ENCODE data around the gene SERPINB13.

SERPINB13 gene

DNA sequence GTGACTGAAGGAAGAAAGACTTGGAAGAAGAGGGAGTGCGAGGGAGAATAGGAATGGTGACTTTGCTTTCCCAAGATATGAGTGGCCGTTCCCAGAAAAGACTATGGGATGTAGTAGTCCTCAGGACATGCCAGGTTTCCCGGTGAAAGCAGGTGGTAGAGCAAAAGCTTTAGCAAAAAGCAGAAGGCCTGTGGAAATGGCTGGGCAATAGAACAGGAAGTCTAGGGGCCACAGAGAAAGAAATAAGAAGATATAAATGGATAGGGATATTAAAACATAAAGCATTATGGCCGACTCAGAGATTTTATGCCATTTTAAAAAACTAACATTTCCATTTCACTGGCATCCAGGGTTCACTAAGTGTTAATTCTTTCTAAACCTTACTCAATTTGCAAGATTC lies 1.2 kb upstream of the SERPINB13 start:
- in situ Hi-C loops (cut with HindIII; ENCODE audit: low pct_ligation_motif_present, low pct_unique_long_range_greater_than_20kb, low sequenced_read_pairs), result no loop called here

DNA sequence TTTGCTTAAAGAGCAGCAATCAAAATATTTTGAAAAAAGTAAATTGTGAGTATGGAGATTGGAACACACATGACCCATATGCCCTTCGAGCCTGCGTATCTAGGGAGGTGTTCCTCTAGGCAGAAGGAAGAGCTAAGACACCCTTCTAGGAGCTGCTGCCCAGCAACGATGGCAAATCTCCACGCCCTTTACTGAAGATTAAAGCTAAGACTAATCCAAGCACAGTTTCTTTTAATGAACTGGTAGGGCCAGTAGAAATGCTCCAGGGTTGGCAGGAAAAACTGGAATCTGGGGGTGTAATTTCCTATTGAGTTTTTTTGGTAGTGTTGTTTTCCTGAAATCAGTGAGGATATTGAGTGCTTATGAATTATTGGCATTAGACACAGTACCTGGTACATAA lies 712 bp upstream of the SERPINB13 start:
- in situ Hi-C loops (cut with HindIII; ENCODE audit: low pct_ligation_motif_present, low pct_unique_long_range_greater_than_20kb, low sequenced_read_pairs), result no loop called here
- DNase-seq, result no peak

More for the DNA sequence above, 1.2 kb upstream of the SERPINB13 start:
- no peak for DNase-seq

DNA sequence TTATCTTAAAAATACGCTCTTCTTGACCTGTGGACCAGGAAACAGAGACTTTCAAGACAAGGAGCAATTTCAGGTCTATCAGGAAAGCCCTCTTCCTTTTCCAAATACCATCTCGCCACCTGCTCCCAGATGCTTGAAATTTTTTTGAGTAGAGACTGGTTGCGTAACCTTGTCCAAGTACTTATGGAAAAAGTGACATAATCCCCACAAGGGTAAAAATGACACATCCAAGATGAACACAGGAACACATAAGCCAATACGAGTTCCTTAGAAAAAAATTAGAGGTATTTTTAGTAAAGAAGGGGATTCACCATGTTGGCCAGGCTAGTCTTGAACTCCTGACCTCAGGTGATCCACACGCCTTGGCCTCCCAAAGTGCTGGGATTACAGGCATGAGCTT lies 1.8 kb downstream of the SERPINB13 start:
- DNase-seq, result no peak
- in situ Hi-C loops (cut with HindIII; ENCODE audit: low pct_ligation_motif_present, low pct_unique_long_range_greater_than_20kb, low sequenced_read_pairs), result no loop called here

DNA sequence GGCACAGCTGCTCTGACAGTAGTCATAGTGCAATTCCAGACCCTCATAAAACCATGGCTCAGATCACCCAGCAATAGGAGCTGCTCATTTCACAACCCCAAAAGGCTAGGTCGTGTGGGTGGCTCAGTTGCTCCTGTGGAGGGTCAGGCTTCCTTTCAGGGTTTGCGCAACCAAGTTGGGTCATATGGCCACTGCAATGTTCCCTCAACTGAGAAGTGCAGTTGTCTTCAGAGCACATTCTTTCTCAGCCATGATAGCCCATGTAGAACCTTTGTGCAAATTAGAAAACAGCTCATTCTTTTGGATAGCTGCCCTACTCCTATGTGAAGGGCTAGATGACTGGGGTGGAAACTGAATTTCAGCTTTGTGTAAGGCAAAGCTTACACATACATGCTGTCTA lies 3.2 kb downstream of the SERPINB13 start:
- no peak for DNase-seq
- in situ Hi-C loops (cut with HindIII; ENCODE audit: low pct_ligation_motif_present, low pct_unique_long_range_greater_than_20kb, low sequenced_read_pairs), result no loop called here

DNA sequence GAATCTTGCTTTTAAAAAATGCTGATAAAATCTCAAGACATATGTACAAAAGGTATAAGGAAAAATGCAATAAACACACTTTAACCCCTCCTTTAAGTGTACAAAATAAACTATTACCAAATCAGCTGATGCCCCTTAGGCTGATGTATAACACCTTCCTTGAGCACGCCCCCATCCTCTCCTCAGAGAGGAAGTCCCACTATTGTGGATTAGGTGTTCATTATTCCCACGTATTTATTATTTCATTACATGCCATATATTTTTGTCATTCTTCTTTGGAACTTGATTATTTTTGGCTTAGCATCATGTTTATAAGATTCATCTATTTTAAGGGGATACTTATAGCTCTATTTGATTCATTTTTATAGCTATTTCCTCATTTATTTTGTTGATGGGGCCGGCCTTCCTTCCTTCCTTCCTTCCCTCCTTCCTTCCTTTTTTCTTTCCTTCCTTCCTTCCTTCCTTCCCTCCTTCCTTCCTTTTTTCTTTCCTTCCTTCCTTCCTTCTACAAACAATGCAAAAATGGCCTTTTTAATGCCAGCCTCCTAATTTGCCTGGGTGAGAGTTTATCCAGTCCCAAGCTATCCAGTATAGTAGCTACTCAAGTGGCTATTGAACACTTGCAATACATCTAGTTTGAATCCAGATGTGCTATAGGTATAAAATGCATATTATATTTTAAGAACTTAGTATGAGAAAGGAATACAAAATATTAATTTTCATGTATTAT lies 4.0 kb downstream of the SERPINB13 start:
- no peak for DNase-seq
- in situ Hi-C loops (cut with HindIII; ENCODE audit: low pct_ligation_motif_present, low pct_unique_long_range_greater_than_20kb, low sequenced_read_pairs), result no loop called here

DNA sequence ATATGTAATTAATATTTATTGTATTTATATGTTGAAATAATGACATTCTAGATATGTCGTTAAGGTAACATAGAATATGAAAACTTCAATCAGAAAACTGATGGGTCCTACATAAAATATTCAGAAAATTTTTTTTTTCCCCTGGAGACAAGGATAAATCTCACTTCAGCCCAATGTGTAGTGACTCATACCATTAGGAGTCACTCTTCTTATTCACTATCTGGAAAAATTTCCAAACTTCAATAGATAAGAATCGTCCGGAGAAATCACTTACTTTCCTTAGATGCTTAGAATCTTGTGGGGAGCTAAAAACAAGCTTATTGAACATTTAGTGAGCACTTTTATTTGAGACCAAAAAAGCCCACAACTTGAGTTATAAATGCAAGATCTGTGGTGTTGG lies 4.6 kb downstream of the SERPINB13 start:
- no peak for DNase-seq
- in situ Hi-C loops (cut with HindIII; ENCODE audit: low pct_ligation_motif_present, low pct_unique_long_range_greater_than_20kb, low sequenced_read_pairs), result no loop called here

DNA sequence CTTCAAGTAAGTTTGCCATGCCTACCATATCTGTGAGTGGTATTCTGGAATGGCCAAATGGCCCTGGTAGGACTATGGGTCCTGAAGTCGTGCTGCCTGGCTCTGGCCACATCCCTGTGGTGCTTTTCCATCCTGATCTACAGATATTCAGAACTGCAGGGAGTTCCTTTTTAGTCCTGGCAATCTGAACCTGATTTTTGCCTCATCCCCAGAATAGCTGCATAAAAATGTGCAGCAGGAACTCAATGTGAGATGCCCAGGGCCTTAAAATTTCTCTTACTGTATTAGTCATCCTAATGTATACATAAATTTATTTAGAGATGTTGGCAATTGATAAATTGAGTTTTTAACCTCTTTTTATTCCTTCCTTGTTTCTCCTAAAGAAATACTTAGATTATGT lies 5.3 kb downstream of the SERPINB13 start:
- in situ Hi-C loops (cut with HindIII; ENCODE audit: low pct_ligation_motif_present, low pct_unique_long_range_greater_than_20kb, low sequenced_read_pairs), result no loop called here
- no peak for DNase-seq

DNA sequence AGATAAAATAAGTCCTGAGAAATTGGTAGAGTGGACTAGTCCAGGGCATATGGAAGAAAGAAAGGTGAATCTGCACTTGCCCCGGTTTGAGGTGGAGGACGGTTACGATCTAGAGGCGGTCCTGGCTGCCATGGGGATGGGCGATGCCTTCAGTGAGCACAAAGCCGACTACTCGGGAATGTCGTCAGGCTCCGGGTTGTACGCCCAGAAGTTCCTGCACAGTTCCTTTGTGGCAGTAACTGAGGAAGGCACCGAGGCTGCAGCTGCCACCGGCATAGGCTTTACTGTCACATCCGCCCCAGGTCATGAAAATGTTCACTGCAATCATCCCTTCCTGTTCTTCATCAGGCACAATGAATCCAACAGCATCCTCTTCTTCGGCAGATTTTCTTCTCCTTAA lies 9.8 kb downstream of the SERPINB13 start:
- in situ Hi-C loops (cut with HindIII; ENCODE audit: low pct_ligation_motif_present, low pct_unique_long_range_greater_than_20kb, low sequenced_read_pairs), result no loop called here
- DNase-seq, result no peak

DNA sequence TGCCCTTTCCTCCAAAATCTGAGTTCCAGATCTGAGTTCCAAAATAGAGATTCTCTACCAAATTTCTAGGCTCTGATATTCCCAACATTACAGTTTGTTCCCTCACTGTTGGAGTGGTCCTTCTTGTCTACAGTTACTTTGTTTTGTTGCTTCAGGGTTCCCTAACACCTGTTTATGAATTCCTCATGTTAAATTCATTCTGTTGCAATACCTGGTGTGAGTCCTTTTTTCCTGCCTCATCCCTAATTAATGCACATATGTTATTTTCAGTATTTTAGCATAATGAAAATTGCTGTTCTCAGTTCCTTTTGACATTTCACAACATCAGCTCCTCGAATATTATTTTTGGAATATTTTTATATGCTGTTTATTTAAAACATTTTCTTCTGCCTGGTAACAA lies 16.2 kb downstream of the SERPINB13 start:
- no peak for DNase-seq
- in situ Hi-C loops (cut with HindIII; ENCODE audit: low pct_ligation_motif_present, low pct_unique_long_range_greater_than_20kb, low sequenced_read_pairs), result no loop called here

DNA sequence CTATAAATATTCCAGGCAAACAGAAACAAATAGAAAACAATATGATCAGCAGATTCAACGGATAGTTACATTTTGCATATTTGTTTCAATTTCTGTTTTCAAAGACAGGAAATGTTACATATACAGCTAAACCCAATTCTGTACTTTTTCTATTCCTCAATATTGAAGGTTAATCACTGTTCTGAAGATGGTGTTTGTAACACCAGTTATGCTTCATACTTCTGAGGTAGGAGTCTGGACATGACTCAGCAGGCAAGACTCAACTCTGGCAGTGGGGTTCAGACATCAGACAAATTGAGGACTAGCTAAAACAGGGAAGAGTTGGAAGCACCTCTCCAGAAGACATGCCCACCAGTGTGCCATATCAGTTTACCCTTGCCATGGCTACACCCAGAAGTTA lies 16.6 kb downstream of the SERPINB13 start:
- no peak for DNase-seq
- in situ Hi-C loops (cut with HindIII; ENCODE audit: low pct_ligation_motif_present, low pct_unique_long_range_greater_than_20kb, low sequenced_read_pairs), result no loop called here

DNA sequence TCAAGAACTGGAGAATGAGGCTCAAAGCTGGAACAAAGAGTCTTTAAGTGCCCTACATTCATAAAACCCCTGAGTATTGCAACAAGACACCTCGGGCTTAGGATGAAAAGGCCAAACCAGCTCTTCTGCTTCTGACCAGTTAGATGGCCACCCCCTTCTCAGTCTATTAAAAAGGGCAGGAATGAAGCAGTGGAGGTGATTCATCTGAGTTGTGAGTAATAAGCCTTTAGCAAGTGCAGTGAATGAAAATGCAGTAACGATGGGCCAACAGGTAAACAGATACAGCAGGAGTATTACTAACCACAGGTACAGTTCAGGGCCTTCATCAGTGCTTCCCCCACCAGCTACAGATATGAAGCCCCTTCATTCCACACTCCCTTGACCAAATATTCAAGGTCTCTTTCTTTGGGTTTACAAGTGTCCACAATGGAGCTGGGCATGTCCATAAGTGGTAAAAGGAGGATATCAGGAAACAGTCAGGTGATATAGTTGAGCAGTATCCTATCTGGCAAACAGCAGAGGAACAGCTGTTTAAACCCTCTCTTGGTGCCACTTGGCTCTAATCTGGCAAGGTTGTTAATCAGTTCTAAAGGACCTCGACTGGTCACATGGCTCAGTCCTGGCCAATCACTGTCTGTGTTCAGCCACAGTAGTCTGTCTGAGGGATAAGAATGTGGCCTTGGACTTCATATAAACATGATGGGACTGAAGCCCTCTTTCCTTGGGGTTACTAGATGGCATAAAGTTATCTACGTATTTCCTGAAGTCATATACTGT lies 17.8 kb downstream of the SERPINB13 start:
- in situ Hi-C loops (cut with HindIII; ENCODE audit: low pct_ligation_motif_present, low pct_unique_long_range_greater_than_20kb, low sequenced_read_pairs), result no loop called here
- no peak for DNase-seq

DNA sequence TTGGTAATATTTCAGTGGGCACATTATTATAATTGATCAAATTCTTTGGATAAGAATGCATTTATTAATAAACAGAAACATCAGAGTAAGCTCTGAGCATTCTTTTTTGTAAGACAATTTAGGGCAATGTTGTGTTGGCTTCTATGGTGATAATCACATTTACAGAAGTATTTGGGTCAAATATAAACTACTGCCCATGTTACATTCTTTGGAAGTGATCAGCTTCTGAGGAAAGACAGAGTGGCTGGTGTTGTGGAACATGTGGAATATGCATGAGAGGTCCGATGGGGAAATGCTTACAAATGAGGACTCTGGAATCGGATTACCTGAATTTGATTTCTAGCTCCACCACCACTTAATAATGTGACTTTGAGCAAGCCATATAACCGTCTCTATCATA lies 19.4 kb downstream of the SERPINB13 start:
- in situ Hi-C loops (cut with HindIII; ENCODE audit: low pct_ligation_motif_present, low pct_unique_long_range_greater_than_20kb, low sequenced_read_pairs), result no loop called here

DNA sequence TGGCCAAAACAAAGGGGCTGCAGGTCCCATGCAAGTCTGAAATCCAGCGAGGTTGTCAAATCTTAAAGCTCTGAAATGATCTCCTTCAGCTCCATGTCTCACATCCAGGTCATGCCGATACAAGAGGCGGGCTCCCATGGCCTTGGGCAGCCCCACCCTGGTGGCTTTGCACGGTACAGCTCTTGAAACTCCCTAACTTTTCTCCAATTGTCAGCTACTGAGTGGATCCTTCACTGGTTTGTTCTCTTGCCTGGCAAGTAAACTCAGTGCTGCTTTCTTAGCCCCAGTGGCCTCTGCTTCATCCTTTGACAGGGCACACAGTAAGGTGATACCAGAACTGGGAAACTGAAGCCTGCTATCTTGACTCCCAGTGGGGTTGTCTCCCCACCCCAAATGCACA lies 26.3 kb downstream of the SERPINB13 start:
- no peak for DNase-seq
- in situ Hi-C loops (cut with HindIII; ENCODE audit: low pct_ligation_motif_present, low pct_unique_long_range_greater_than_20kb, low sequenced_read_pairs), result no loop called here

More for the DNA sequence above, 19.4 kb downstream of the SERPINB13 start:
- no peak for DNase-seq

DNA sequence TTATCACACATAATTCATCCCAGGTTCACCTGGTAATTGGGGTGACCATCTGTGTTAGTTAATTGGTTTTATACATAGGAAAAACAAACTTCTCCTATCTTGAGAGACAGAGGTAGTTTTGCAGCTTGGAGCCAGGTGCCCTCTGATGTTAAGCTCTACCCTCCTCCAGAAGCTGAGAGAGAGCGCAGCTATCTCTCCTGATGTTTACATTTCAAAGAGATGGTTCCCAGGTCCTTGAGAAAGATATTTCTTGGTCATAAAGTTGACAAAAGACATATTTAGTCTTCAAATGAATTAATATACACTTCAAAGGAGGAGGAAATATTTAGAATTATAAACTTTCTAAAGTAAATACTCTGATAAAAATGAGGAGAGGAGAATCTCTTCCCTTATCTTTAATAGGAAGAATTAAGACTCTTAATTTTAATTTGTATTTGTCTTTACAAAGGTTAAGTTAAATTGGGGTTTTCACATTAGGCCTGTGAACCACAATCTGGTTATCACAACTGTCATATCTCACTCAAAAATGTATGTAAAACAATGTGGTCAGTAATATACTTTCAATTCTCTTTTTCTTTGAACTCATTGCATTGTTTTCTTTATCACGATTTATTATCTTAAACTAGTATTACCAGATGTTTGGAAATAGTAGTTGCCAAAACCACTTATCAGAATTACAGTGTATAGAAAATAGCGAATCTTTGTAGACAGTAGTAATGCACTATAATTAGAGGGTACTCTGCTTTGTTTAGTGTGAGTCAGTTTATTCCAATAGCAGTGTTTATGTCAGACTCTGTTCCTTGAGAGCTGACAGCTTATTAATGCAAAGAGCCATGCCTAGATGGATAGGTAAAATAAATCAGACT lies 30.1 kb downstream of the SERPINB13 start:
- in situ Hi-C loops (cut with HindIII; ENCODE audit: low pct_ligation_motif_present, low pct_unique_long_range_greater_than_20kb, low sequenced_read_pairs), result no loop called here
- no peak for DNase-seq

DNA sequence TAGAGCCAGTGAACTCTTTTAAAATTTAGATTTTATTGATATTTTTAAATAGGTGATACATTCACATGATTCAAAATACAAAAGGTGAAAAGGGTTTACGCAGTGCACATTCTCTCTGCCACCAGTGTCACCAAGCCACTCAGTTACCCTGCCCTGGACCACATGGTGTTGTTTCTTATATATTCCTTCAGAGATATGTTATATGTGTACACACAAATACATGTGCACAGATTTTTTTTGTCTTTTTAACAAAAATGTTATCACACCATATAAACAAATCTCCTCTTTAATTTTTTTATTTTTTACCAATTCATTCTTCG lies 30.7 kb downstream of the SERPINB13 start:
- DNase-seq, result no peak
- in situ Hi-C loops (cut with HindIII; ENCODE audit: low pct_ligation_motif_present, low pct_unique_long_range_greater_than_20kb, low sequenced_read_pairs), result no loop called here

DNA sequence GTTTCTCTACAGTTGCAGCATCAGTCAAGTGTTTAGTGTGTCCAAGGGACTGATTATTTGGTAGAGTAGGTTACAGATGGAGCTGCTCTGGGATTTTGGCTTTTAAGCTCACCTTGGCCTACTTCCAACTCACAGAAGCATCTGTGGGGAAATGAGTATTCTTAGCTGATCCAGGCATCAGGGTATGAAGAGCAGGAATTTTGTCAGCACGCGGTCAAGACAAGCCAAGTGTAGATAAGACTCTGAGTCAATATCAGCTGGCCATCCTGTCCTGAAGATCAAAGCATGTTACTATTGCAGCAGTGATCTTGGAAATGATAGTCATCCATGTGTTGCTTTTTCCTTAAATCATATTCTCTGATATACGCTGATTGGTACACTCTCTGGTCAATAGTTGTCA lies 32.5 kb downstream of the SERPINB13 start:
- in situ Hi-C loops (cut with HindIII; ENCODE audit: low pct_ligation_motif_present, low pct_unique_long_range_greater_than_20kb, low sequenced_read_pairs), result no loop called here

DNA sequence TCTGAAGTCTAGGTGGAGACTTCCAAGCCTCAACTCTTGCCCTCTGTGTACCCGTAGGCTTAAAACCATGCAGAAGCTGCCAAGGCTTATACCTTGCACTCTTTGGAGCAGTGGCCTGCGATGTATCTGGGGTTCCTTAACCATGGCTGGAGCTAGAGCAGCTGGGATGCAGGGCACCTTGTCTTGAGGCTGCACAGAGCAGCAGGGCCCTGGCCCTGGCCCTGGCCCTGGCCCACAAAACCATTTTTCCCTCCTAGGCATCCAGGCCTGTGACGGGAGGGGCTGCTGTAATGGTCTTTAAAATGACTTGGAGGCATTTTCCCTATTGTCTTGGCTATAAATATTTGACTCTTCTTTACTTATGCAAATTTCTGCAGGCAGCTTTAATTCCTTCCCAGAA lies 37.7 kb downstream of the SERPINB13 start:
- DNase-seq, result no peak
- in situ Hi-C loops (cut with HindIII; ENCODE audit: low pct_ligation_motif_present, low pct_unique_long_range_greater_than_20kb, low sequenced_read_pairs), result no loop called here

More for the DNA sequence above, 32.5 kb downstream of the SERPINB13 start:
- no peak for DNase-seq

DNA sequence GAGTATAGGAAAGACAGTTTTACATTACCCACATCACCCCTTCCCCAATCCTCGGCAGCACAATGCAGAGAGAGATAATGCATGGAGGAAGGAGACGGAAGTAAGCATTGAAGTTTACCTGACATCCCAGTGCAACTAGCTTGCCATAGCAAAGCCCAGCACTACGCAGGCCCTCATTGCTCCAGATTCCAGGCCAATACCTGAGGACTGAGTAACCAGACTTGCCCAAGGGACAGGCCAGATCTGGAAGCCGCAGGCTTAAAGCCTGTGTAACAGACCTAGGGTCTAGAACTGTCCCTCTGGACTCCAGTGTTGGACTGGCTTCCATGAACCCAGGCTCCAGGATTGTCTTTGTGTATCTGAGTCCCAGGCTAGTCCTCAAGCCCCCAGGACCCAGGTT lies 39.3 kb downstream of the SERPINB13 start:
- DNase-seq, result no peak
- in situ Hi-C loops (cut with HindIII; ENCODE audit: low pct_ligation_motif_present, low pct_unique_long_range_greater_than_20kb, low sequenced_read_pairs), result no loop called here

DNA sequence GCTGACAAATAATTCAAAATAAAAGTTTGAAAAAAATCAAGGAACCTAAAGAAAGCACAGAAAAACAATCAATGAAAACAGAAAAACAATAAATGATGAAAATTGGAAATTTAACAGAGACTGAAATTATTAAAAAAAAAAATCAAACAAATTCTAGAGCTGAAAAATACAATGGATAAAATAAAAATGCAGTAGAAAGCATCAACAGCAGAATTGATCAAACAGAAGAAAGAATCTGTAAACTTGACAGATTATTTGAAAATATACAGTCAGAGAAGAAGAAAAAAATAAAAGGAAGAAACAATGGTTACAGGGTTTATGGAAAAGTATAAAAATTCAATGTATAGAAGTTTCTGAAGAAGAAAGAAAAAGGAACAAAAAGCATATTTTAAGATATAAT lies 40.7 kb downstream of the SERPINB13 start:
- no peak for DNase-seq
- in situ Hi-C loops (cut with HindIII; ENCODE audit: low pct_ligation_motif_present, low pct_unique_long_range_greater_than_20kb, low sequenced_read_pairs), result no loop called here

Data from ACHN (cell line).